LoVo (cell line): ENCODE measurements around the gene JARID2.

Experiments used
- DNase-seq: peaks from one replicate; pipeline ENCODE4 v3.0.0-alpha.2; 2016; ENCODE audit warnings: low spot score

JARID2 gene

GRCh38 chr6:15357782-15358181 lies 111.9 kb downstream of the JARID2 start:
- no peak for DNase-seq

- no peak for DNase-seq
Observed at GRCh38 chr6:15358579-15359327, 112.9 kb downstream of the JARID2 start.

- no peak for DNase-seq
Observed at GRCh38 chr6:15359335-15359862, 113.5 kb downstream of the JARID2 start.

- DNase-seq, result no peak
Observed at GRCh38 chr6:15360300-15360699, 114.4 kb downstream of the JARID2 start.

DNA sequence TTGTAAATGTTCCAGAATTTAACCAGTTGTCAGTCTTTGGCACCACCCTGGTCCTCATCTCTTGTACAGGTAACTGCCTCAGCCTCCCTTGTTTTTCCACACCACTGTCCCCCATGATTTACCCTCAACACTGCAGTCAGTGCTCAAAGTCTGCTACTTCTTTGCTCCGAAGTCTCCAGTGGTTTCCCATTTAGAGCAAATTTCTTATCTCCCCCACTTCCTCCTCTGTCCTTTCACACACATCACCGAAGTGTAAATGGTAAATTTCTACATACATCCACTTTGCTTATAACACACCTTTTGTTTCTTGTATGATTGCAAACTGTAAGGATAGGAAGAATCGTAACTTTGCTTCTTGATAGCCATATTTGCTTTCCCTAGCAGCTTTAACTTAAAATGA lies 115.3 kb downstream of the JARID2 start:
- DNase-seq, result no peak

DNA sequence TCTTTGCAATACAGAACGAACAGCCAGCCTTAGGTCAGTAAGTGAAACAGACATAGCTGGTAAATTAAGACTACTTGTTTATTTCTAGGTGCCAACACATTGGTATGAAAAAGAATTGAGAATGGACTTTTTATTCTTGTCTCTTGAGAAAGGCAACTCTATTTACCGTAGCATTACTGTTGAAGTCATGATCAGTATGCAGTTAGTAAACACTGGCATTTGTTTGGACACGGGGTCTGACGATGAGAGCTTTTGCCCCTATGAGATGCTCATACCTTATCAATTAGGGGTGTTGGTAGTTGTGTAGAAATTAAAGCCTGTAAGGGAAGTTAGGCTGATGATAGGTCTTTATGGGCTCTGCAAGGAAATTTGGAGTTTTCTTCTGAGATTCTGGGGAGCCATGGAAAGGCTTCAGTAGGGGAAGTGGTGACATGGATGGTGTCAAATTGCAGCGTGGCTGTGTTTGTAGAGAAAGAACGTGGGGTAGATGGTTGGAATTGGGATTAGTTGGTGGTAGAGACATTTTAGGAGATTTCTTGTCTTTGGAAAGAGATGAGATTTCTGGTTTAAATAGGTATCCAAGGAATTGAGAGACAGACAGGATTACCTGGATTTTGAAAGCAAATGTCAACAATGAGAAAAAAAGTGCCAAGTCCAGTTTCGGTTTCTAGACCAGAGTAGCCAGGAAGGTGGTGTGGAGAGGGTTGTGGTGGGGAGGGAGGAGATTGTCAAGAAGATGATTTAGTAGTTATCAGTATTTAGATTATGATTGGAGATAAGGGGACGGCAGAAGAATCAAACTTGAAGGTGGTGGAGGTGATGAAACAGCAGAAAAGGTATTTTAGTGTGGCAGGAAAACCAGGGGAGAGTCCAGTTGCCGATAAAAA lies 116.6 kb downstream of the JARID2 start:
- DNase-seq, result no peak

- DNase-seq, result no peak
Observed at GRCh38 chr6:15363164-15363522, 117.3 kb downstream of the JARID2 start.

DNA sequence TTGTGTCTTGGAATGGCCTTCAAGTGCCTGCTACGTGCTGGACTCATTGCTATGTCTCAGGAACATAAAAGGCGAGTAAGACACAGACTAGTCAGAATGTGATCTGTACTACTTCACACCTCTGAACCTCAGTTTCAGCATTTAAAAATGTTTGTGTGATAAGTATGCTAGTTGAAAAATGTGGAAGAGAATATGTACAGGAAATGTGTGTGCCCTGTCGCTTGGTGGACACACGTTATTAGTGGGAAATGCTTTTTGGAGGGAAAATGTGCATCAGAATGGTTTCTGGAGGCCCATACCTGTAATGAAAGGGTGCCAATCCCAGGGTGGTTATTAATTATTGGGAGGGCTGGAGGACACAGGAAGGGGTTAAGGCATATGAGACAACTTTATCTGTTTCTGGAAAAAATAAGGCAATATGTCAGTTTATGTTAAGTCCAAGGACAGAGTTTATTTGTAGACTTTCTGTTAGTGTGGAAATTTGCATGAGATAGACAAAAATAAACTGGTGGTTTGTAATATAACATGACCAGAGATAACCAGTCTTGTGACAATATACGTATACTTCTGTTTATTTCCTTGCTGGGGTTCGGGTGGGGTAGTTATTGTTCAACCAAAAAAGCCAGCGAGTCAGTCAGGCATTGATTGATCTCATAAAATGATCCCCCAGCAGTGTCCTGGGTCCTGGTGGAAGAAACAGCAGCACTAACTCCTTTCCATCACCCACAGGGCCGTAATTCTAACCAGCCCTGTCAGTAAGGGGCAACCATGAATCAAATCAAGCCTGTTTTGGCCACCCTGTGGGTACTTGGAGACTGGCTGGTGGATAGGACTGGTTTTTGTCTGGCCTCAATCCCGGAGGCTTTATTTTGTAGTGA lies 117.9 kb downstream of the JARID2 start:
- DNase-seq, result no peak

DNA sequence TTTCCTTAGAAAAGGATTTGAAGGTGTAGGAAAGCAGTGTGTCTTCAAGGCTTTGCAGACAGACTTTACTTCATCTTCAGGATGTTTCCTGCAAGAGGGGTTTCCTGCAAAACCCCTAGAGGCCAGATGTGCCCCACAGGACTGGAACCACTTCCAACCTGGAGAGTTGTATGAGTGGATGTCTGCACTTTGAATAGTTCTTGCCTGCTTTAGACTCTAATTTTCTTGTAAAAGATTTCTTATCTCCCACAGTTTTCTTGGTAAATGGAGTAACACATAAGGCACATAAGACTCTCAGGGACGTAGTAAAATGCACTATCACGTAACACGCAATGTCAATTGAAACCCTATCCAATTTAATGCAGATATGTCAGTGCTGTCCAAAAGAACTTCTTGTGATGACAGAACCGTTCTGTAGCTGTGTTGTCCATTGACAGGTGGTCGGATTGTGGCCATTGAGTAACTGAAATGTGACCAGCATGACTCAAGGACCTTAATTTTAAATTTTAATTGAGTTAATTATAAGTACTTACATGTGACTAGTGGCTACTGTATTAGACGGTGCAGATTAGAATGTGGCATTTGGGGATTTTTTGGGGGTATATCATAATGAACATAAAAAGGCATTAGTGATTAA lies 118.7 kb downstream of the JARID2 start:
- no peak for DNase-seq

GRCh38 chr6:15365273-15365687 lies 119.4 kb downstream of the JARID2 start:
- DNase-seq, result peak; percentile 53

DNA sequence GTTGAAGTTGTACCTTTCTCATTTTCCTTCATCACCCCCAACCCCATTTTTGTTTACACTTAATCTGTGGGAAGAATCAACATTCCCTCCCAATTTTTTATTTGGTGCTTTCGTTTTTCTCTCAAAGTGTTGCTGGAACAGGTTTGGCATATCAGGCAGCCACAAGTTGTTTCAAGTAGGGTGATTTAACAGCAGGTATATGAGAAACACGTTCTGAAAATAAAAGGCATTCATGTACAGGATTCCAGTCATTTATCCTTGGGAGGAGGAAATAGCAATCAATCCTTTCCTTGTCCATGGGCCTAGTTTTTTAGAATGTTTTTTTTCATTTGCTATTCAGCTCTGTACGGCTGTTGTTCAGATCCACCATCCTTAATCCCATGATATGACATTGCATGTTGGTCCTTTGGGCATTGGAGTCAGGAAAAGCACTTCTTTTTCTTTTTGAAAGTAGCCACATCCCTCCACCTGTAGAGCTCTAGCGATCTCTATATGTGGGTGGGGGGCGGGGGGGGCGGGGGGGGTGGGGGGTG lies 120.2 kb downstream of the JARID2 start:
- DNase-seq, result no peak

- DNase-seq, result no peak
Observed at GRCh38 chr6:15366879-15367278, 121.0 kb downstream of the JARID2 start.

- DNase-seq, result no peak
Observed at GRCh38 chr6:15368186-15368585, 122.3 kb downstream of the JARID2 start.

- no peak for DNase-seq
Observed at GRCh38 chr6:15368873-15369272, 123.0 kb downstream of the JARID2 start.

GRCh38 chr6:15369838-15370237 lies 124.0 kb downstream of the JARID2 start:
- DNase-seq, result no peak

- DNase-seq, result no peak
Observed at GRCh38 chr6:15370733-15371671, 125.1 kb downstream of the JARID2 start.

DNA sequence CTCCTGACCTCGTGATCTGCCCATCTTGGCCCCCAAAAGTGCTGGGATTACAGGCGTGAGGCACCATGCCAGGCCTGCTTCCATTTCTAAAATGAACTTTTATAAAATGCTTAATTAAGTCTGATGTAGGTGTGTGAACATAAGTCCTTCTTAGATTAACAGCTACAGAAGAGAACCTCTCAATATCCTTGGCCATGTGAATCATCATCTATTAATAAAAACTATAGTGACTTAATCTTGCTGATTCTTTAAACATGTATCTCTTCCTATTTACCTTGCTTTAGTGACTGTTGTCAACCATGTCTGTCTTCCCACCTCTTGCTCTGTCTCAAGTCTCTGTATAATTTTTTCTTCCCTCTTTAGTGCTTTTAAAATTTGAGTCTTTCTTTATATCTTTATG lies 127.1 kb downstream of the JARID2 start:
- no peak for DNase-seq

- DNase-seq, result no peak
Observed at GRCh38 chr6:15374119-15374518, 128.2 kb downstream of the JARID2 start.

DNA sequence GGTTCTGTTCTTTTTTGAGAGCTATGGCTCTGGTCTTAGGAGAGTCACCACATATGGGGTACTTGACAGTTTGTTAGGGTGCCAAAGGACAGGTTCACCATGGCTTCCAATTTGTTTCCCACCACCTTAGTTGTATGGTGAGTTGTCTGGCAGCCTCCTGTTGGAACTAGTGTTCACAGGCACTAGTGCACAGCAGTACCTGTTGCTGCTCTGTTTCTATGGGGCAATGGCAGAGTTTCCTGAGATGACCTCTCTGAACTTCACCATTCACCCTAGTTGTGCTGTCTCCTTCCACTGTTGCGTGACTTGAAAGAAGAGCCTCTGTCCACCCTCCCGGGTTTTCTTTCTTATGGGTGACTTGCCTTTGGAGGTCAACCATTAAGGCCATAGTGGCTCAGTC lies 129.1 kb downstream of the JARID2 start:
- no peak for DNase-seq

GRCh38 chr6:15375638-15376290 lies 129.9 kb downstream of the JARID2 start:
- DNase-seq, result no peak
